Caco-2 (cell line): Measurements from ENCODE around the gene DNAJB2. TPM values are rescaled to one million over a fixed set of nuclear protein-coding genes. Genes with fewer than 3 reads are reported as not detected.

Experiments used
- BruUV-seq: library from RNA; stranded (reverse); fragments of 400-500 nt; replicated peaks from 2 replicates; lab custom pipeline; 2021; lab: Mats Ljungman, UMichigan
- CTCF ChIA-PET: fragments of 300-600 bp; sonication (Branson Sonifier 250); formaldehyde crosslinking; loops from one replicate; lab custom pipeline; 2022; ENCODE audit warnings: antibody characterized with exemption; lab: Charles Lee
- POLR2A ChIA-PET: fragments of 300-600 bp; sonication (Branson Sonifier 250); formaldehyde crosslinking; loops from one replicate; lab custom pipeline; 2022; ENCODE audit warnings: antibody characterized with exemption; lab: Charles Lee
- DNase-seq, 2 experiments: peaks; one replicate each; pipeline versions ENCODE4 v3.0.0 to v3.0.0-alpha.2; 2020 to 2022
- H3K27me3 ChIP-seq: replicated peaks from 2 replicates; pipeline ENCODE4 v1.6.0; 2011; ENCODE audit warnings: low read length; ENCODE audit not compliant: control insufficient read depth, insufficient read depth
- H3K36me3 ChIP-seq: 2 replicates; pipeline ENCODE4 v1.5.1; 2011; ENCODE audit warnings: low read length; ENCODE audit not compliant: control insufficient read depth, insufficient read depth
- H3K4me1 ChIP-seq: fragments of 250-450 bp; sonication (Bioruptor Pico); 2 replicates; pipeline ENCODE4 v1.5.1; 2020; ENCODE audit warnings: mild to moderate bottlenecking
- H3K4me3 ChIP-seq: 2 replicates; pipeline ENCODE4 v1.5.1; 2011; ENCODE audit warnings: low read depth, mild to moderate bottlenecking, control low read depth, low read length
- H3K9me3 ChIP-seq: fragments of 250-450 bp; sonication (Bioruptor Pico); 2 replicates; pipeline ENCODE4 v1.5.1; 2020; ENCODE audit warnings: mild to moderate bottlenecking, moderate library complexity
- H3K27ac Mint-ChIP-seq: one replicate; pipeline ENCODE4 v1.8.0; 2022; ENCODE audit warnings: mixed read lengths; ENCODE audit not compliant: unreplicated experiment
- H3K27me3 Mint-ChIP-seq: one replicate; pipeline ENCODE4 v1.8.0; 2022; ENCODE audit warnings: mixed read lengths; ENCODE audit not compliant: insufficient read depth, unreplicated experiment
- H3K36me3 Mint-ChIP-seq: one replicate; pipeline ENCODE4 v1.8.0; 2022; ENCODE audit warnings: mild to moderate bottlenecking, mixed read lengths; ENCODE audit not compliant: insufficient read depth, unreplicated experiment
- H3K4me1 Mint-ChIP-seq: one replicate; pipeline ENCODE4 v1.8.0; 2022; ENCODE audit warnings: low read depth, mixed read lengths; ENCODE audit not compliant: unreplicated experiment
- H3K4me3 Mint-ChIP-seq: one replicate; pipeline ENCODE4 v1.8.0; 2022; ENCODE audit warnings: mild to moderate bottlenecking, moderate library complexity, mixed read lengths; ENCODE audit not compliant: unreplicated experiment
- H3K9me3 Mint-ChIP-seq: one replicate; pipeline ENCODE4 v1.8.0; 2022; ENCODE audit warnings: mixed read lengths; ENCODE audit not compliant: unreplicated experiment
- intact Hi-C: fragments of 100-400 bp; cut with micrococcal nuclease; formaldehyde crosslinking; loops from one replicate; pipeline ENCODE4 v1.10.0; 2022; ENCODE audit not compliant: unreplicated experiment
- total RNA-seq: library from RNA; stranded (reverse); gene quantifications from 2 replicates; pipeline ENCODE4 v1.2.3, GENCODE V29; 2022
- TF ChIP-seq, protein P1 (sequence below), 2 experiments: fragments of 200-600 bp in 1 of 2; IDR thresholded peaks; 1 replicate in 1 of 2; 2 replicates in 1 of 2; pipeline versions ENCODE4 v1.5.1 to v1.8.0; 2011 to 2022; ENCODE audit warnings: antibody characterized with exemption in 1 of 2, control low read depth in 1 of 2, inconsistent platforms in 1 of 2, low read depth in 1 of 2, low read length in 1 of 2, mild to moderate bottlenecking in 1 of 2, moderate library complexity in 1 of 2; ENCODE audit not compliant: insufficient read depth in 1 of 2, severe bottlenecking in 1 of 2, unreplicated experiment in 1 of 2

Gene DNAJB2
- total RNA-seq, 1 experiment from 2014 or later: 61.2 TPM

DNA sequence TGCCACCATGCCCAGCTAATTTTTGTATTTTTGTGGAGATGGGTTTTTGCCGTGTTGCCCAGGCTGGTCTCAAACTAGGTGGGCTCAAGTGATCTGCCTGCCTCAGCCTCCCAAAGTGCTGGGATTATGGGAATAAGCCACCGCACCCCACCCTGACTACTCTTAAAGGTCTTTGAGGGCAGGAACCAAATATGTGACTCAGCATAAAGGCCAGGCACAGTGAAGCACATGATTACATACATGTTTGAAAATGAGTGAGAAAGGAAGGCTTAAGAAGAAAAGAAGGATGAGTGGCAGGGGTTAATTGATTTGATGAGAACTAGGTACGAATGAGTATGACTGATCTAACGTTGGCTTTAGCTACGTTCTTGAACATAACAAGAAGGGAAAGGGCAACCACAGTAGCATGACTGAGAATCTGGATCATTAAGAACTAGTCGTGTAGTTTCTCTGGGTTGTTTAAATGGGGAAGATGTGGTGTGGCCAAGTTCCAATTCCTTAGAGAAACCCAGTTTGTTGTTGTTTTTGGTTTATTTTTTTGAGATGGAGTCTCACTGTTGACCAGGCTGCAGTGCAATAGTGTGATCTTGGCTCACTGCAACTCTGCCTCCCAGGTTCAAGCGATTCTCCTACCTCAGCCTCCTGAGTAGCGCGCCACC is 46.6 kb downstream of the DNAJB2 start:
- peaks cover 14% of the 10 kb centered on the region for H3K27me3 Mint-ChIP-seq
- no TSS peak for BruUV-seq
- no peak overlapping the region for H3K4me3 Mint-ChIP-seq
- H3K4me1 ChIP-seq: no peaks in the 10 kb centered on the region
- no peaks in the 10 kb centered on the region for H3K9me3 Mint-ChIP-seq
- H3K9me3 ChIP-seq: no peaks in the 10 kb centered on the region
- no peaks in the 10 kb centered on the region for H3K36me3 Mint-ChIP-seq
- TF ChIP-seq, protein P1, sequence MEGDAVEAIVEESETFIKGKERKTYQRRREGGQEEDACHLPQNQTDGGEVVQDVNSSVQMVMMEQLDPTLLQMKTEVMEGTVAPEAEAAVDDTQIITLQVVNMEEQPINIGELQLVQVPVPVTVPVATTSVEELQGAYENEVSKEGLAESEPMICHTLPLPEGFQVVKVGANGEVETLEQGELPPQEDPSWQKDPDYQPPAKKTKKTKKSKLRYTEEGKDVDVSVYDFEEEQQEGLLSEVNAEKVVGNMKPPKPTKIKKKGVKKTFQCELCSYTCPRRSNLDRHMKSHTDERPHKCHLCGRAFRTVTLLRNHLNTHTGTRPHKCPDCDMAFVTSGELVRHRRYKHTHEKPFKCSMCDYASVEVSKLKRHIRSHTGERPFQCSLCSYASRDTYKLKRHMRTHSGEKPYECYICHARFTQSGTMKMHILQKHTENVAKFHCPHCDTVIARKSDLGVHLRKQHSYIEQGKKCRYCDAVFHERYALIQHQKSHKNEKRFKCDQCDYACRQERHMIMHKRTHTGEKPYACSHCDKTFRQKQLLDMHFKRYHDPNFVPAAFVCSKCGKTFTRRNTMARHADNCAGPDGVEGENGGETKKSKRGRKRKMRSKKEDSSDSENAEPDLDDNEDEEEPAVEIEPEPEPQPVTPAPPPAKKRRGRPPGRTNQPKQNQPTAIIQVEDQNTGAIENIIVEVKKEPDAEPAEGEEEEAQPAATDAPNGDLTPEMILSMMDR (IDR thresholded peaks at IDR 0.05; ENCODE audit: insufficient read depth in 1 of 2, low read depth in 1 of 2, low read length in 1 of 2, severe bottlenecking in 1 of 2, unreplicated experiment in 1 of 2): no peak
- no peak overlapping the region for H3K27ac Mint-ChIP-seq
- H3K27me3 ChIP-seq: no peaks in the 10 kb centered on the region
- CTCF ChIA-PET: no interaction called here
- H3K4me3 ChIP-seq: no peak overlapping the region
- intact Hi-C loops: no loop called here
- POLR2A ChIA-PET: interaction anchor here (0.6 kb wide), 1 partner anchor 128 kb away, joined by 3 read pairs; no protein-coding TSS in a partner anchor
- H3K36me3 ChIP-seq: no peaks in the 10 kb centered on the region
- H3K4me1 Mint-ChIP-seq: no peaks in the 10 kb centered on the region
- DNase-seq: no peak

DNA sequence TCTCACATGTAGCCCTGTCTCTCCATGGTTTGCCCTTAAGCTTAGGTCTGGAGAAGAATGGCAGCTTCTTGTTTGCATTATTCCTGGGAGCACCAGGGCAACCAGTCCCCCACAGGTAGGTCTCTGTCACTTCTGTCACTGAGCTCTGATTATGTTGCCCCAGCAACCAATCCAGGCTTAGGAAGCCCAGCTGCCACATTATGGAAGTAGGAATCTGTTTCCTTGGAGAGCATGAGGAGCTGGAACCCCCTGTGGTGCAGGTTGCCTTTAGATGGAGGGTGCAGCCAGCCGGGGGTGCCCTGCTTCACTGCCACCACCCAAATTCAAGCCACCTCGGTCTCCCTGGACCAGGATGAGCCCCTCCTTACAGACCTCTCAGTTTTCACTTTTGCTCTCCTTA is 48.6 kb downstream of the DNAJB2 start:
- TF ChIP-seq, protein P1 (IDR thresholded peaks at IDR 0.05; ENCODE audit: insufficient read depth in 1 of 2, low read depth in 1 of 2, low read length in 1 of 2, severe bottlenecking in 1 of 2, unreplicated experiment in 1 of 2): no peak
- Mint-ChIP-seq H3K27me3 (peaks cover 15% of the 10 kb centered on the region), H3K36me3 (no peaks in the 10 kb centered on the region), H3K9me3 (no peaks in the 10 kb centered on the region), H3K27ac (no peak overlapping the region), H3K4me3 (no peak overlapping the region), H3K4me1 (no peaks in the 10 kb centered on the region)
- Histone ChIP-seq H3K36me3 (no peaks in the 10 kb centered on the region), H3K27me3 (no peaks in the 10 kb centered on the region), H3K4me1 (no peaks in the 10 kb centered on the region), H3K9me3 (no peaks in the 10 kb centered on the region), H3K4me3 (no peak overlapping the region)
- no peak for DNase-seq
- ChIA-PET CTCF (no interaction called here), POLR2A (no interaction called here)
- intact Hi-C loops: no loop called here
- no TSS peak for BruUV-seq

DNA sequence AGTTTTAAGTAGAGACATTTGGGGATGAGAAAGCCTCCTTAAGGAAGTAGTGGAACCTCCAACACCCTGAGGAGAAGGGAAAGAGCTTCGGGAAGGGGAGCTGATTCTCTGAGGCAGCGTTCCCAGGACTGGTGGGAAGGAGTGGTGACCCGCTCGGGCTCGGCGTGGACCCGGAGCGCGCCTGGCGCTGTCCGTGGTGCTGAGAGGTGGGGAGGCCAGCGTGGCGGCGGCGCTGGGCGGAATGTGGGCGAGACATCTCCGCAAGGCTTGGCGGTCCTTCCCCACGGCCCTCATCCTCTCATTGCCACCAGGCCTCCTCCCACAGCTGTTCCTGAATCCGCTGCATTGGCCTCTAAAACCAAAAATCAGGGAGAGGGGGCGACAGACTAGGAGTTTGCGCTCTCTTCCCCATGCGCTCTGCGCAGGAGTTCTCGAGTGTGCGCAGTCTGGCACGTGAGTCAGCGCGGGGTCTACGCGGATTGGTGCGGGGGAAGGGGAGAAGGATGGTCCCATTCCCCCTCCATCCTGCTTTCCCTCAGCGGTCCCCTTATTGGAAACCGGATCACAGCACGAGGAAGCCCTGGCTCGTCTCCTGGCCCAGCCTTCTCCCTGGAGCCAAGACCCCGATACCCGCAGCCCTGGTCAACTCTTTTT is 52.5 kb downstream of the DNAJB2 start:
- H3K4me3 ChIP-seq: no peak overlapping the region
- H3K4me3 Mint-ChIP-seq: no peak overlapping the region
- BruUV-seq: no TSS peak
- H3K4me1 Mint-ChIP-seq: no peaks in the 10 kb centered on the region
- no peaks in the 10 kb centered on the region for H3K9me3 ChIP-seq
- H3K27me3 ChIP-seq: no peaks in the 10 kb centered on the region; the same call in none of the 2 replicates
- ChIA-PET POLR2A (no interaction called here), CTCF (no interaction called here)
- H3K36me3 ChIP-seq: no peaks in the 10 kb centered on the region
- H3K9me3 Mint-ChIP-seq: no peaks in the 10 kb centered on the region
- H3K27ac Mint-ChIP-seq: no peak overlapping the region
- DNase-seq: peak; percentile 44 to 78
- peaks cover 21% of the 10 kb centered on the region for H3K27me3 Mint-ChIP-seq
- no peaks in the 10 kb centered on the region for H3K36me3 Mint-ChIP-seq
- TF ChIP-seq, protein P1 (IDR thresholded peaks at IDR 0.05; ENCODE audit: insufficient read depth in 1 of 2, low read depth in 1 of 2, low read length in 1 of 2, severe bottlenecking in 1 of 2, unreplicated experiment in 1 of 2): no peak
- intact Hi-C loops: no loop called here
- no peaks in the 10 kb centered on the region for H3K4me1 ChIP-seq
